Right lung (tissue), 5 donors: ENCODE data around the gene KLHL29. TPM values are rescaled to one million over a fixed set of nuclear protein-coding genes. Genes with fewer than 3 reads are reported as not detected.
"Not testable (repeated sequence)": the region's sequence is repeated elsewhere in the genome, so short reads cannot be mapped to it uniquely, and the experiment has no call there.

Experiments
- DNase-seq, 2 donors: peaks; one replicate each; pipeline ENCODE4 v3.0.0-alpha.2; 2013
- polyA plus RNA-seq, 5 donors: library from polyadenylated mRNA; unstranded; fragments of 120-200 nt; gene quantifications; one replicate each; pipeline versions ENCODE4 v1.2.1 to v1.2.3, GENCODE V29; 2013; ENCODE audit warnings: inconsistent platforms in 1 of 5, low replicate concordance in 1 of 5; ENCODE audit not compliant: insufficient read length in 5 of 5, insufficient read depth in 1 of 5

KLHL29 gene
- polyA plus RNA-seq, 5 donors: 1.6 to 2.7 (median 2.1) TPM

DNA sequence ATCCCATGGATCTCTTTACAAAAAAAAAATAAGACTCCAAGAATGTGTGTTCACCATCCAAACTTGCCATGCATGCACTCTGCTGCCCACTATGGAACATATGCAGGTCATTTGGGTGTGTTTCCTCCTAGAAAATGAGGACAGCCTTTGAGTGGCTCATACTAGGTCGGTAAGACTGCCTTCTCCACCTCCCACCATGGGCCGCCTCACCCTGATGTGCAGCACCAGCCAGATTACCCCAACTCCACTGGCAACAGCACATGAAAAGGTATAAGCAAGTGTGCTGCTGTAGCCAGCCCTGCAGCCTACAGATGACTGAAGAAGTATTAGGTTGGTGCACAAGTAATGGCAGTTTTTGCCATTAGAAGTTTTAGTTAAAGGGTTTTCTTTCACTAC lies 327.8 kb downstream of the KLHL29 start:
- no peak for DNase-seq

DNA sequence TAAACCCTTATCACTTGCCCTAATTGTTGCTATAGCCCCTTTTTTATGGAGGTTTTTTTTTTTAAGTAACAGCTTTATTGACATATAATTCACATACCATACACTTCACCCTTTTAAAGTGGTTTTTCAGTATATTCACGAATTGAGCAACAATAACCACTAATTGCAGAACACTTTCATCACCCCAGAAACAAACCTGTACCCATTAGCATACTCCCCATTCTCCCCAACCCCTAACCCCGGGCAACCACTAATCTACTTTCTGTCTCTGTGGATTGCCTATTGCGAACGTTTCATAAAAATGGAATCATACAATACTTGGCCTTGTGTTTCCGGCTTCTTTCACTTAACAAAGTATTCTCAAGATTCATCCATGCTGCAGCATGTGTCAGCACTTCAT lies 328.4 kb downstream of the KLHL29 start:
- no peak for DNase-seq

DNA sequence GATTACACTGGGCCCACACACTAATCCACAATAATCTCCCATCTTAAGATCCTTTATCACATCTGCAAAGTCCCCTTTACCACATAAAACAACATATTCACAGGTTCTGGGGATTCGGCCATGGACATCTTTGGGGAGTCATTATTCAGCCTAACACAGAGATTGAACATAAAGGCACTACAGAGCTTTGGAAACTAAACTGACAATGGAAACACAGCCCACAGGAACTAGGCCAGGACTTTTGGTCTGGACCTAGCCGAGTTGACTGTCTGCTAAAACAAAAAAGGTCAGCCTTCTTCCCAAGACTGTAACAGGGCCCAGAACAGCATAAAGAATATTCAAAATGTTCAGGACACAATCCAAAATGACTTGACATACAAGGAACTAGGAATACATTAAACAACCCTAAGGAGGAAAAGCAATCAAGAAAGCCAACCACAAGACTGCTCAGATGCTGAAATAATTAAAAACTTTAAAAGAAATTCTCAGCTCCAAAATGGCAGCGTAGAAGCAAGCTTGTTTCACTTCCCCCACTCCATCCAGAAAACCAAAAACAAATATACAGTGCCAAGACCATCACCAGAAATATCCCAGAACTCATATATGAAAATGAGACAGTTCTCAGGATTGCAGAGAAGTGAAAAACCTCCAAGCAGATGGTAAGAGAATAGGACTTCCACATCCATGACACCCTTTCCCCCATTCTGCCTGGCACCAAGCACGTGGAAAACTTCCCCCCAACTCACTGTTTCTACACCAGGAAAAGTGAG lies 334.1 kb downstream of the KLHL29 start:
- DNase-seq: no peak

DNA sequence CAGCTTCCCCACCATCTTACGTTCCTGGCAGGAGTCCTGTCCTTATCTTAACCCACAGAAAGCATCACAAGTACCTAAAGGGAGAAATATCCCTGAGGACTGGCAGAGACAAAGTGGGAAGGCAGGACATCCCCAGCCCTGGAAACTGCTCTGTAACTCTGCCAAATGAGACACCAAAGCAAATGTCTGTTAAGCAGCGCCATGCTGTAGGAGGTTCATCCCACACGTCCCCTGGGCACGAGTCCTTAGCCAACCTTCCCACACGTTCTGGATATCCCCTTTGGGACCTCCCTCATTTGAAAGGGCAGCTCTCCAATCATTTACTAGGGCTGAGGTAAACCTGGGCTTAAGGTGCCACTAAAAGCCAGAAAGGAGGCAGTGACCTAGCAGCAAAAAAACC lies 334.7 kb downstream of the KLHL29 start:
- no peak for DNase-seq

DNA sequence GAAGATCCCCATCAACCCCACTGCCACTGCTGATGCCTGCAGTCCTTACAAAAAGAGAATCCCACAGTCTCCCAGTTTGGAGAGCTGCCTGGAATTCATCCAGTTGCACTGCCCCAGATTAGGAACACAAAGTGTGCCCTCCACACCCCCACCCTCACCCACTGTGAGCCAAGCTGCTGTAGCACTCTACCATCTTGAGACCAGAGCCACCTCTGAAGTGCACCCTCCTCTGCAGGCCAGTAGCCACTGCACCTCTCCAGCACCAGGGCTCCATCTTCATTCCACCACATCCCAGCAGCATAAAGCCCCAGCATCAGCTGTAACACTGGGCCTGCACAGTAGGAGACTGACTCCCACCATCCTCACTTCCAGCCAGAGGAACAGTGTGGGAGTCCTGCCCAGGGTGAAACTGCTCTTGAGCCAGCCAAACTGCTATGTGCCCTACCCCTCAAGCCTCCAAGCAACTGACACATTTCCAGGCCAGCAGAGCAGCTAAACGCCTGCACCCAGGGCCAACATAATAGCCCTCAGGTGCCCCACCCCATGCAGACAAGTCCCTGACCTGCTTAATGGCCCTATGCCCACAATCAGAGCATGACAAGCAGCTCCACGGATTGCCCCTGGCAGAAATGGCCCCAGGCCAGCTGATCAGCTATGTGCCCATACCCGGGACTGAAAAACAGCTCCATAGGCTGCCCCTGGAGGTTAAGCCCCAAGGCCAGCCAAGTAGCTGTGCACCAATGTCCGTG lies 335.9 kb downstream of the KLHL29 start:
- no peak for DNase-seq

DNA sequence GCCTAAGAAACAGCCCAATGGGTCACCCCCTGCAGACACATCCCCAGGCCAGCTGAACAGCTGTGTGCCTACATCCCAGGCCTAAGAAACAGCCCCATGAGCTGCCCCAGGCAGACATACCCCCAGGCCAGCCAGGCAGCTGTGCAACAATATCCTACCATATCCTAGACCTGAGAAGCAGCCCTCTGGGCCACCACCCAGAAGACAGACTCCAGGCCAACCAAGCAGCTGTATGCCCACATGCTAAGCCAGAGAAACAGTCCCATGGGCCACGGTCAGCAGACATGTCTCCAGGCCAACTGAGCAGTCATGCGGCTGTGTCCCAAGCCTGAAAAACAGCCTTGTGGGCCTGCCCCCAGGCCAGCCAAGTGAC lies 336.5 kb downstream of the KLHL29 start:
- DNase-seq: no peak

DNA sequence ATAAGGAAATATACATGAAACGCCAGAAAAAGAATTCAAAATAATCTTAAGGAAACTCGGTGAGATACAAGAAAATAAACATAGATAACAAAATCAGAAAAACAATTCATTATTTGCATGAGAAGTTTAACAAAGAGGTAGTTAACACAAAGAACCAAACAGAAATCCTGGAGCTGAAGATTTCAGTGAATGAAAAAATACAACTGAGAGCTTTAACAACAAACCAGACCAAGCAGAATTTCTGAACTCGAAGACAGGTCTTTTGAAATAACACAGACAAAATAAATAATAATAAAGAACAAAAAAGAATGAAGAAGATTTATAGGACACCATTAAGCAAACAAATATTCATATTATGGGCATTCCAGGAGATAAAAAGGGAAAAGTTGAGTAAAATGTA lies 337.3 kb downstream of the KLHL29 start:
- no peak for DNase-seq

DNA sequence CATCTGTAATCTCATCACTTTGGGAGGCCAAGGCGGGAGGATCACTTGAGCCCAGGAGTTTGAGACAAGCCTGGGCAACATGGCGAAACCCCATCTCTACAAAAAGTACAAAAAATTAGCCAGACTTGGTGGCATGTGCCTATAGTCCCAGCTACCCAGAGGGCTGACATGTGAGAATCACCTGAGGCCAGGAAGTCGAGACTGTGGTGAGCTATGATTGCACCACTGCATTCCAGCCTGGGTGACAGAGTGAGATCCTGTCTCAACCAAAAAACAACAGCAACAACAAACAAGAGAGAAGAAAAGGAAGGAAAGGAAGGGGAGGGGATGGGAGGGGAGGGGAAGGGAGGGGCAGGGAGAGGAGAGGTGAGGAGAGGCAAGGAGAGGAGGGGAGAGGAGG lies 338.1 kb downstream of the KLHL29 start:
- DNase-seq: not testable (repeated sequence)

DNA sequence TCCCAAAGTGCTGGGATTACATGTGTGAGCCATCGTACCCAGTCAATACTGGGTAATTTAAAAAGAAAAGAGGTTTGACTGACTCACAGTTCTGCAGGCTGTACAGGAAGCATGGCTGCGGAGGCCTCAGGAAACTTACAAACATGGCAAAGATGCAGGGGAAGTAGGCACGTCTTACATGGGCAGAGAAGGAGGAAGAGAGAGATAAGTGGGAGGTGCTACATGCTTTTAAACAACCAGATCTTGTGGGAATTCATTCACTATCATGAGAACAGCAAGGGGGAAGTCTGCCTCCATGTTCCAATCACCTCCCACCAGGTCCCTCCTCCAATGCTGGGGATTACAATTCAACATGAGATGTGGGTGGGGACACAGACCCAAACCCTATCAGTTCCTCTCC lies 349.4 kb downstream of the KLHL29 start:
- DNase-seq: no peak

DNA sequence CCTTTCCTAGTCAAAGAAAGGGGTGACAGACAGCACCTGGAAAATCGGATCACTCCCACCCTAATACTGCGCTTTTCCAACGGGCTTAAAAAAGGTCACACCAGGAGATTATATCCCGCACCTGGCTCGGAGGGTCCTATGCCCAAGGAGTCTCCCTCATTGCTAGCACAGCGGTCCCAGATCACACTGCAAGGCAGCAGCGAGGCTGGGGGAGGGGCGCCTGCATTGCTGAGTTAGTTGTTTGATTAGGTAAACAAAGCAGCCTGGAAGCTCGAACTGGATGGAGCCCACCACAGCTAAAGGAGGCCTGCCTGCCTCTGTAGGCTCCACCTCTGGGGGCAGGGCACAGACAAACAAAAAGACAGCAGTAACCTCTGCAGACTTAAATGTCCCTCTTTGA lies 351.8 kb downstream of the KLHL29 start:
- DNase-seq: not testable (repeated sequence)

DNA sequence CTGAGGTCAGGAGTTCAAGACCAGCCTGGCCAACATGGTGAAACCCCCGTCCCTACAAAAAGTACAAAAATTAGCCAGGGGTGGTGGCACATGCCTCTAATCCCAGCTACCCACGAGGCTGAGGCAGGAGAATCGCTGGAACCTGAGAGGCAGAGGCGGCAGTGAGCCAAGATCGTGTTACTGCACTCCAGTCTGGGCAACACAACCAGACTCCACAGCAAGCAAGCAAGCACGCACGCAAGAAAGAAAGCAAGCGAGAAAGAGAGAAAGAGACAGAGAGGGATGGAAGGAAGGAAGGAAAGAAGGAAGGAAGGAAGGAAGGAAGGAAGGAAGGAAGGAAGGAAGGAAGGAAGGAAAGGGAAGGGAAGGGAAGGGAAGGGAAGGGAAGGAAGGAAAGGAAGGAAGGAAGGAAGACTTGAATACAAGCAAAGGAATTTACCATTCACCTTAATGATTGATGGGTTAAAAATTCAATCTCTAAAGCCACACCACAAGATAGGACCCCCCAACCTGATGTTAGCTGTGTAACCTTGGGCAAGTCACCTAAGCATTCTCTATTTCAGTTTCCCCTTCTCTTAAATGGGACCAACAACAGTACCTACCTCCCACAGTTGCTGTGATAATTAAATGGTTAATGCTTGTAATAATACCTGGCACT lies 360.2 kb downstream of the KLHL29 start:
- no peak for DNase-seq

DNA sequence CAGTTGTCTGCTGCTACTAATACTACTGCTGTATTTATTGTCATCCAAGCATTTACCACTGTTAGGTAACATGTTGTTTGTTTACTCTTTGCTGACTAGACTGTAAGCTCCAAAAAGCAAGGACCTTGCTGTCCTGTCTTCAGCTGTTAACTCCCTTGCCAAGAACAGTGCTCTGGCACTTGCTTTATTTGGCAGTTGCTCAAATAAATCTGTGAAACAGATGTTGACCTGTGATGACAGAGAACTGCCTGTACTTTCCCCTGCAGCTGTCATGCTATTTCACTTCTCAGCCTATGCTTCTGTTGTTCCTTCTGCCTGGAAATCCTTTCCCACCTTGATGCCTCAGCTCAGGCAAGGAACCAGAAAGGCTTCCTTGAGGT lies 360.7 kb downstream of the KLHL29 start:
- DNase-seq: peak; percentile 18

DNA sequence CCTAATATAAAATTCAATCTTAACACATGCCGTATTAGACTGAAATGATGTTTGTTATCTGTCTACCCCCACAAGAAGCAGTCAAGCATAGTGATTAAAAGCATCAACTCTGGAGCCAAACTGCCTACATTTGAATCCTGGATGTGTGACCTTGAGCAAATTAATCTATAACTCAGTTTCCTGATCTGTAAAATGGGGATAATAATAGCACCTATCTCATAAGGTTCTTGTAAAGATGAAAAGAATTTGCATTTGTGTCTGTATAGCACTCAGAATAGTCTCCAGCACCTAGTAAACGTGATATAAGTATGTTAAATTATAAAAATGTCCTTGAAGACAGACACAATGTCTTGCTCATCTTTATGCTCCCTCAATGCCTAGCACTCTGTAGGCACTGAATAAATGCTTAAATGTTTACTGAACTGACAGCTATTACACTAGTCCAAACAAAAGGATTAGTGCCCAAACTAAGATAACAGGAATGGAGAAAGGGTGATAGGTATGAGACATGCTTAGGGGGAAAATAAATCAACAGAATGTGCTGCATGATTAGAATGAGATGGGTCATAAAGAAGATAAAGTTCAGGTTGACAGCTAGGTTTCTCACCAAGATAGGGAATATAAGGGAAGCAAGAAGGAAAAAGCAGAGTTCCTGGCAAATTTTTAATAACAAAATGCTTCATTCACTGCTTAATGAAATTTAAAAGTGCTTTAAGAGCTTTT lies 361.3 kb downstream of the KLHL29 start:
- DNase-seq: no peak

DNA sequence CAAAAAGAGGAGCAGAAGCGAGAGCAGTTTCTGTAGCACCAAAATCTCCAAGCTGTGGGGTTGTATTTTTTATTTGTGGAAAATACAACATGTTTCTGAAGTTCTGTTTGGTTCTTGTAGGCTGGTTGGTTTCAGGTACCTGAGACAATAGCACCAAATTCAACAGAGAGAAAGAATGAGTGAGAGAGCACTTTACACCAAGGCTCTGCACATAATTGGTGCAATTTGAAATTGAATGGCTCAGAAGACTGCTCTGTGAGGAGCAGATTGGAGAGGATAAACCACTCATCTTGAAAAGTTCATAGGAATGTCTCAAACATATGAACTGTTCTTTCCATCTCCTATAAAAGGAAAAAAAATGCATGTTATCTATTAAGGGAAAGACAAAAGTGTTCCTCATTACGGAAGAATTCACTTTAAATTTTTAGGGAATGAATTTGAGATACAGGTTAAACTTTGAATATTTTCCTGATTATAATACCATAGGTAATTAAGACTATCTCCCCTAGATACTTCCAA lies 366.8 kb downstream of the KLHL29 start:
- no peak for DNase-seq

DNA sequence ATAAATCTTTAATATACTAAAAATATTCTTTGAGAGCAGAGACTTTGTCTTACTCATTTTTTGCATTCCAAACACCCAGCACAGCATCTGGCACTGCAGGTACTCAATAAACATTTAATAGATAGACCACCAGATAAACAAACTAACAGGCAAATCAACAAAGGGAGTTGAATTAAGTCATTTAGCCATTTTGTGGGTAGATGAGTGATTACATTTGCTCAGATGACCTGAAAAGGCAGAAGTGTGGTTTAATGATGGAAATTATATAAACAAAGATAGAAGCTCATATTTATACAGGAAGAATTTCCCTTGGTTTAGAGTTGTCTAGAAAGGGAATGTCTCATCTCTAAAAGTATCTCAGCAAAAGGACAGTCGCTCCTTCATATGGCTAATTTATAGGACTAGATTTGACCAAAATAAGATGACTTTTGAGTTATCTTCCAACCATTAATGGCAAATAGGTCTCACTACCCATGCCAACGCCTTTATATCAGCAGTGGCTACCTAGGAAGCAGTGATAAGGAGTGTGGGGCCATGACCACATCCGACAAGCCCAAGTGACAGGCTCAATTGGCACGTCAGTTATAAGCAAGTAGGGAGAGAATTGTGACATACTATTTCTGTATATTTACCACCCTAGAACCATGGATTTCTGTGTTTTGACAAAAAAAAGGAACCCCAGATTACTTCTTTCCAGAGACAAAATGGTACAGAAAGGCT lies 368.5 kb downstream of the KLHL29 start:
- DNase-seq: no peak

DNA sequence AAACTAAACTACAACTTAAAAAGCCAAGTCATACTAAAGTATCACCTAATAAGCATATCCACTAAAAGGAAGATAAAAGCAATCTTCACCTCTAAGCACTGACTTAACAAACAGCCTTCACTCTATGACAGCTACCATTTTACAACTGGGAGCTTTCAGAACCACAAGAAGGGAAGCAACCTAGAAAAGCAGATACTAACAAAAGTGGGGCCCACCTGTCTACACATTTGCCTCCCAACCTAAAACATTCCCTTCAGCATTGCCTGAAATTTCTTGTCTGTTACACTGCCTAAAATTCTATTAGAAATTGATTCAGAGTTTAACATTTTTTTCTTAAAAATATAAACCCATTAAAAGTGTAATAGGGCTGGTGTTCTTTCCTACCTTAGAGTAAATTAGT lies 370.0 kb downstream of the KLHL29 start:
- DNase-seq: no peak

DNA sequence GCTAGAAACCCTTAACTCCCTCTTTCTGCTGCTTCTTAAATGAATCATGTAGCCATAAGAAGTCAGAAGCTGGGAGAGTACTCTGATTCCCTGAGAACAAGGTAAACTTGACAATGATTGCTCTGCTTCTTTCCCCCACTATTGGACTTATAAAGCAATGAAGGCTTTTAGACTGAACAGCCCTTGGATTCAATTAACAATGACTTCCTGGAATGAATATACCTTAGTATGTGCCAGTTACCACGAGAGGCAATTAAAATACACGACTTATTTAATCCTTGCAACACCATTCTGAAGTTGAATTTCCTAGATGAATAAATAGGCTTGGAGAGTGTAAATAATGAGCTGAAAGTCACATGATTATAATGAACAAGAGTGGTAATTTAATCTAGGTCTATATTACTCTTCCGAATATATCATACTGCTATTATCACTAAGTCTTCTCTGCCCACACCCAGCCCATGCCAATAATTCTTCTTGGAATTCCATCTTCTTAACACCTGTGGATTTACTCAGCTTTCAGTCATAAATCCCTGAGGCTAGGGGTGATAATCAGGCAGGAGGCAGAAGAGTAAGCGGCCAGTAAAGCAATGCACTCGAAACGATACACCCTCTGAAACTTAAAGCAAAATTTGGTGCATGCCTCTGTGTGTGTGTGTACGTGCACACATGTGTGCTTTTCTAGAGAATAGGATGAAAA lies 371.8 kb downstream of the KLHL29 start:
- DNase-seq: no peak

DNA sequence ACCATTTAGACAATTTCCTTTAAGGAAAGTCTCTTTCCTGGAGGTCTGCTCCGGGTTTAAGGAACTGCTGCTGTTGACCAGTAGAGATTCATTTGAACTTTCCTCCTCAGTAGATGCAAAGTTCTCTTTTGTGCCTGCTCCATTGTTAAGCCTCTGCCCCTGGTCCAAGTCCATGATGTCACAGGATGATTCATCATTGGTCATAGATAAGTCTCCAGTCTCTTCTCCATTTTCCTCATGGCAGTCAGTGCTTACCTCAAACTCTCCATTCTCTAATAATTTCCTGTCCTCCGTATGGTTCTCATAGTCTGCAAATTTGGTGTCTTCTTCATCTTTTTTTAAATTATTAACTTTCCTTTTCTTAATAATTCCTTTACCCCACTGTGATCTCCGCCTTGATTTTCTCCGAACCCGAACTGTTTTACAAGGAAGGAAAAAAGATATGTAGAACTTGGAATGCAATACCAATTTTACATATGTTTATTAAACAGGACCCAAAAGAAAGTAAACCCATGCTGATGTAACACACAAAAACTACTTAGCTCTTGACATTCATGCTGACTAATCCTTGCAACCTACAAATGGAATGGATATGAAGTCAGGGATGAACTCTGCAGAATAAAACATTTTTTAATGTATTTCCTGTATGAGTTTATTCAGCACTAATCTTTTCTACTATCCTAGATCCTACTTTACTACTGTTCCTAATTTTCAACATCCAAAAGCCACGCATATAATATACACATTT lies 372.9 kb downstream of the KLHL29 start:
- DNase-seq: no peak
